GM12873 (cell line): ENCODE results near the gene SRCIN1.

Experiments
- TF ChIP-seq, protein P1 (sequence below): IDR thresholded peaks from 2 replicates; pipeline ENCODE4 v1.5.1; 2012; ENCODE audit warnings: low read depth, mild to moderate bottlenecking, moderate library complexity, low read length, control low read depth; ENCODE audit not compliant: insufficient read depth; ENCODE audit errors: missing control alignments

SRCIN1 gene, protein sequence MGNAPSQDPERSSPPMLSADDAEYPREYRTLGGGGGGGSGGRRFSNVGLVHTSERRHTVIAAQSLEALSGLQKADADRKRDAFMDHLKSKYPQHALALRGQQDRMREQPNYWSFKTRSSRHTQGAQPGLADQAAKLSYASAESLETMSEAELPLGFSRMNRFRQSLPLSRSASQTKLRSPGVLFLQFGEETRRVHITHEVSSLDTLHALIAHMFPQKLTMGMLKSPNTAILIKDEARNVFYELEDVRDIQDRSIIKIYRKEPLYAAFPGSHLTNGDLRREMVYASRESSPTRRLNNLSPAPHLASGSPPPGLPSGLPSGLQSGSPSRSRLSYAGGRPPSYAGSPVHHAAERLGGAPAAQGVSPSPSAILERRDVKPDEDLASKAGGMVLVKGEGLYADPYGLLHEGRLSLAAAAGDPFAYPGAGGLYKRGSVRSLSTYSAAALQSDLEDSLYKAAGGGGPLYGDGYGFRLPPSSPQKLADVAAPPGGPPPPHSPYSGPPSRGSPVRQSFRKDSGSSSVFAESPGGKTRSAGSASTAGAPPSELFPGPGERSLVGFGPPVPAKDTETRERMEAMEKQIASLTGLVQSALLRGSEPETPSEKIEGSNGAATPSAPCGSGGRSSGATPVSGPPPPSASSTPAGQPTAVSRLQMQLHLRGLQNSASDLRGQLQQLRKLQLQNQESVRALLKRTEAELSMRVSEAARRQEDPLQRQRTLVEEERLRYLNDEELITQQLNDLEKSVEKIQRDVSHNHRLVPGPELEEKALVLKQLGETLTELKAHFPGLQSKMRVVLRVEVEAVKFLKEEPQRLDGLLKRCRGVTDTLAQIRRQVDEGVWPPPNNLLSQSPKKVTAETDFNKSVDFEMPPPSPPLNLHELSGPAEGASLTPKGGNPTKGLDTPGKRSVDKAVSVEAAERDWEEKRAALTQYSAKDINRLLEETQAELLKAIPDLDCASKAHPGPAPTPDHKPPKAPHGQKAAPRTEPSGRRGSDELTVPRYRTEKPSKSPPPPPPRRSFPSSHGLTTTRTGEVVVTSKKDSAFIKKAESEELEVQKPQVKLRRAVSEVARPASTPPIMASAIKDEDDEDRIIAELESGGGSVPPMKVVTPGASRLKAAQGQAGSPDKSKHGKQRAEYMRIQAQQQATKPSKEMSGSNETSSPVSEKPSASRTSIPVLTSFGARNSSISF

GRCh38 chr17:38605841-38606645 lies at the start of gene SRCIN1:
SRCIN1 (minus strand) TSS chr17:38605952; CDS start chr17:38605705, 247 bp downstream.
- TF ChIP-seq, protein P1, sequence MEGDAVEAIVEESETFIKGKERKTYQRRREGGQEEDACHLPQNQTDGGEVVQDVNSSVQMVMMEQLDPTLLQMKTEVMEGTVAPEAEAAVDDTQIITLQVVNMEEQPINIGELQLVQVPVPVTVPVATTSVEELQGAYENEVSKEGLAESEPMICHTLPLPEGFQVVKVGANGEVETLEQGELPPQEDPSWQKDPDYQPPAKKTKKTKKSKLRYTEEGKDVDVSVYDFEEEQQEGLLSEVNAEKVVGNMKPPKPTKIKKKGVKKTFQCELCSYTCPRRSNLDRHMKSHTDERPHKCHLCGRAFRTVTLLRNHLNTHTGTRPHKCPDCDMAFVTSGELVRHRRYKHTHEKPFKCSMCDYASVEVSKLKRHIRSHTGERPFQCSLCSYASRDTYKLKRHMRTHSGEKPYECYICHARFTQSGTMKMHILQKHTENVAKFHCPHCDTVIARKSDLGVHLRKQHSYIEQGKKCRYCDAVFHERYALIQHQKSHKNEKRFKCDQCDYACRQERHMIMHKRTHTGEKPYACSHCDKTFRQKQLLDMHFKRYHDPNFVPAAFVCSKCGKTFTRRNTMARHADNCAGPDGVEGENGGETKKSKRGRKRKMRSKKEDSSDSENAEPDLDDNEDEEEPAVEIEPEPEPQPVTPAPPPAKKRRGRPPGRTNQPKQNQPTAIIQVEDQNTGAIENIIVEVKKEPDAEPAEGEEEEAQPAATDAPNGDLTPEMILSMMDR: peak; percentile 100

DNA sequence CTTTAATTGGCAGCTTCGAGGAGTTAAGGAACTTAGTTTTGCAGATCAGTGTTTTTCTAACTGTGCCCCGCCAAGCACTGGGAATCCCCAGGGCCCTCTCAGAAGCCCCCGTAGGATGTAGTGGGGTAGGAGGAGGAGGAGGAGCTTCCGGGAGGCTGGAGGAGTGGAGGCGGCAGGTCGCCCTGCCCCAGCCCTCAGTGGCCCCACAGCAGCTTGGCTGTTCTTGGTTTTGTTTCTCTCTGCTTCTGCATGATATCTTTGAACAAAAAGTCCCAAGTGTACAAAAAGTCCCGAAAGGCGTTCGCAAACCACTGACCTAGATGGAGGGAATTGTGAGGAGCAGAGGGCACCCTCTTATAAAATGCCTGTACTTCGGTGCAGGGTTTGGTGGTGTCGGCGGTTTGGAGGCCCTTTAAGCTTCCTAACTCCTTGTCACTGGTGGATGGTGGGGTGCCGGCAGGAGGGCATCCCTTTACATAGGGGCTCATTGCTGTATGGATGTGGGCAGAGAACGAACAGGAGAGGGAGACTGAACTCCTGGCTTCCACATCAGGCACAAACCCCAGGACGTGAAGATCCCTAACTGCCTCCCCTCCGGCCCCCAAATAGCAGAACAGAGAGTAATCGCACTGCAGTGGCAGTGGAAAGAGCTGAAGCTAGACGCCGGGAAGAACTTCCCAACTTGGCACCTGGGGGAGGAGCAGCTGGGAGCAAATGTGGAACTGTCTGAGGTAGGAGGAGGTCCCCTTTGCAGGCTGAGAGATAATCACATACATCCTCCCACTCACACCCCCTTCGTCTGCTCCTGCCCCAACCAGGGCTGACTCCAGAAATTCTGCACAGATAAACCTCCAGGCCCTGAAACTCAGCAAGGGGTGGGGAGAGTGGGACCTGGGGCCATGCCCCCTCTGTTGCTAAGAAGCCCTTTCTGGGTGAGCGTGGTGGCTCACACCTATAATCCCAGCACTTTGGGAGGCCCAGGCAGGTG lies 49.0 kb upstream of the SRCIN1 start:
- TF ChIP-seq, protein P1: no peak

GRCh38 chr17:38653679-38654078 lies 47.9 kb upstream of the SRCIN1 start:
- TF ChIP-seq, protein P1: no peak

GRCh38 chr17:38653230-38653629 lies 47.5 kb upstream of the SRCIN1 start:
- TF ChIP-seq, protein P1: no peak

- TF ChIP-seq, protein P1: no peak
Measured at GRCh38 chr17:38637951-38638350, 32.2 kb upstream of the SRCIN1 start.

DNA sequence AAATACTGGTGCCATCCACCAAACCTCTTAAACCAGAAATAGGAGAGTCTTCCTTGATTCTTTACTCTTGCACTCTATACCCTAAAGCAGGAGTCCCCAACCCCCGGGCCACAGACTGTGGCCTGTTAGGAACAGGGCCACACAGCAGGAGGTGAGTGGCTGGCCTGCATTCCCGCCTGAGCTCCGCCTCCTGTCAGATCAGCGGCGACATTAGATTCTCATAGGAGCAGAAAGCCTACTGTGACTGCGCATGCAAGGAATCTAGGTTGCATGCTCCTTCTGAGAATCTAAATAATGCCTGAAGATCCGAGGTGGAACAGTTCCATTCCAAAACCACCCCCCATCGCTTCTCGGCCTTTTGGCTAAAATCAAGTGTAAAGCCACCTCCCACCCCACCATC lies 30.3 kb upstream of the SRCIN1 start:
- TF ChIP-seq, protein P1: no peak
